Fibroblast of lung (primary cell): ENCODE results near the gene TMEM178B. TPM values are rescaled to one million over a fixed set of nuclear protein-coding genes. Genes with fewer than 3 reads are reported as not detected.

Experiments used
- DNase-seq, 2 donors: peaks; one replicate each; pipeline versions ENCODE4 v3.0.0 to v3.0.0-alpha.2; 2010; ENCODE audit warnings: low read depth in 2 of 2
- H2AFZ ChIP-seq: 2 replicates; pipeline ENCODE4 v1.5.1; 2012; ENCODE audit warnings: low read length, control low read depth, inconsistent platforms
- H3K27ac ChIP-seq: 2 replicates; pipeline ENCODE4 v1.5.1; 2011; ENCODE audit warnings: low read length, control low read depth; ENCODE audit not compliant: insufficient read depth
- H3K27me3 ChIP-seq: 2 replicates; pipeline ENCODE4 v1.5.1; 2011; ENCODE audit warnings: mild to moderate bottlenecking, low read length; ENCODE audit not compliant: control insufficient read depth, insufficient read depth
- H3K36me3 ChIP-seq: 2 replicates; pipeline ENCODE4 v1.5.1; 2011; ENCODE audit warnings: low read length; ENCODE audit not compliant: control insufficient read depth, insufficient read depth
- H3K4me1 ChIP-seq: 2 replicates; pipeline ENCODE4 v1.5.1; 2011; ENCODE audit warnings: low read length; ENCODE audit not compliant: control insufficient read depth, insufficient read depth; ENCODE audit errors: extremely low read depth
- H3K4me2 ChIP-seq: 2 replicates; pipeline ENCODE4 v1.5.1; 2011; ENCODE audit warnings: low read length, control low read depth; ENCODE audit not compliant: insufficient read depth; ENCODE audit errors: extremely low read depth
- H3K4me3 ChIP-seq, 4 experiments: fragments of 200-600 bp in 1 of 4; sonication (generic) in 1 of 4; replicated peaks in 1 of 4; 2 replicates each; pipeline ENCODE4 v1.5.1; 2011 to 2016; ENCODE audit warnings: low read length in 4 of 4, low read depth in 3 of 4, mild to moderate bottlenecking in 3 of 4, control low read depth in 2 of 4, inconsistent platforms in 1 of 4, mixed read lengths in 1 of 4; ENCODE audit not compliant: insufficient read depth in 1 of 4; ENCODE audit errors: control extremely low read depth in 1 of 4
- H3K79me2 ChIP-seq: 2 replicates; pipeline ENCODE4 v1.5.1; 2012; ENCODE audit warnings: mild to moderate bottlenecking, low read length, inconsistent platforms; ENCODE audit not compliant: control insufficient read depth, insufficient read depth
- H3K9ac ChIP-seq: 2 replicates; pipeline ENCODE4 v1.5.1; 2011; ENCODE audit warnings: mild to moderate bottlenecking, low read length, control low read depth; ENCODE audit not compliant: insufficient read depth
- H3K9me3 ChIP-seq: 2 replicates; pipeline ENCODE4 v1.5.1; 2012; ENCODE audit warnings: low read depth, low read length; ENCODE audit not compliant: control insufficient read depth, insufficient read depth
- H4K20me1 ChIP-seq: 2 replicates; pipeline ENCODE4 v1.5.1; 2011; ENCODE audit warnings: low read length; ENCODE audit not compliant: control insufficient read depth, insufficient read depth; ENCODE audit errors: extremely low read depth
- CTCF ChIP-seq, 2 donors: IDR thresholded peaks in 1 of 2; conservative IDR thresholded peaks in 1 of 2; 1 replicate in 1 of 2; 2 replicates in 1 of 2; pipeline ENCODE4 v1.5.1; 2011 to 2012; ENCODE audit warnings: low read length in 2 of 2, control low read depth in 1 of 2, inconsistent platforms in 1 of 2, low read depth in 1 of 2, mild to moderate bottlenecking in 1 of 2
- EZH2 ChIP-seq: IDR thresholded peaks from 2 replicates; pipeline ENCODE4 v1.5.1; 2012; ENCODE audit warnings: low read length, control low read depth, mild to moderate bottlenecking; ENCODE audit errors: missing control alignments
- polyA plus RNA-seq, 2 donors: library from polyadenylated mRNA; depleted of rRNA in 1 of 2; stranded (reverse) in 1 of 2; unstranded in 1 of 2; fragments of >200 nt; gene quantifications; 2 replicates each; pipeline ENCODE4 v1.2.1, GENCODE V29; 2011 to 2012; ENCODE audit warnings: missing spikeins in 1 of 2
- total RNA-seq: library from RNA; depleted of rRNA; stranded (reverse); fragments of >200 nt; gene quantifications from 2 replicates; pipeline ENCODE4 v1.2.1, GENCODE V29; 2014

Gene TMEM178B
- total and polyA plus RNA-seq, 2 donors (not counting 1 experiment from before 2014, with no cell fraction given): under 0.01 to 0.14 TPM

DNA sequence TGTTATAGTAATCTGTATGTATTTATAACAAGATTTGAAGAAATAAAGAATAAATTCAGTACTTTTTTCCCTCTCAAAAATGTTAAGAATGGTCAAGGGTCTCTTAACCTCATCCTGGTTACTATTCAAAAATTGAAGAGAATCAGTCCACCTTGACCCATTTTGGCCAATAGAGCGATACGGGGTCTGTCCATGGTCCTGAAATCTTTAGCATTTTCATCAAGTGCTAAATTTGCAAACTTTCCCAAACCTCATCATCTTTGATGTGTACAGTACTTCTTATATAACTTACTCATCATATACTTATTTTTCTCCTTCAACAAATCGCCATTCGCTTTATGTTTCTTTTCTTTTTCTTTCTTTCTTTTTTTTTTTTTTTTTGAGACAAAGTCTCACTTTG, 23.6 kb downstream of the TMEM178B start:
- H3K27ac ChIP-seq: no peak overlapping the region
- H3K4me2 ChIP-seq: no peak overlapping the region
- no peaks in the 10 kb centered on the region for H3K27me3 ChIP-seq
- H4K20me1 ChIP-seq: no peaks in the 10 kb centered on the region
- TF ChIP-seq CTCF (conservative IDR thresholded peaks at IDR 0.05 in 1 of 2, IDR thresholded peaks at IDR 0.05 in 1 of 2; ENCODE audit: low read depth in 1 of 2, low read length in 2 of 2): no peak
- TF ChIP-seq EZH2: no peak
- peak in 1 of 2 donors; percentile 5 for DNase-seq
- no peak overlapping the region for H3K9ac ChIP-seq
- no peak overlapping the region for H2AFZ ChIP-seq
- no peaks in the 10 kb centered on the region for H3K79me2 ChIP-seq
- H3K9me3 ChIP-seq: no peaks in the 10 kb centered on the region
- H3K4me1 ChIP-seq: no peaks in the 10 kb centered on the region
- H3K4me3 ChIP-seq: no peak overlapping the region
- H3K36me3 ChIP-seq: no peaks in the 10 kb centered on the region

- TF ChIP-seq CTCF (conservative IDR thresholded peaks at IDR 0.05 in 1 of 2, IDR thresholded peaks at IDR 0.05 in 1 of 2; ENCODE audit: low read depth in 1 of 2, low read length in 2 of 2) (no peak), EZH2 (no peak)
- H4K20me1 ChIP-seq: no peaks in the 10 kb centered on the region
- no peaks in the 10 kb centered on the region for H3K27me3 ChIP-seq
- H3K79me2 ChIP-seq: no peaks in the 10 kb centered on the region
- H3K4me1 ChIP-seq: no peaks in the 10 kb centered on the region
- DNase-seq: no peak
- no peak overlapping the region for H3K4me3 ChIP-seq
- H3K27ac ChIP-seq: no peak overlapping the region
- no peaks in the 10 kb centered on the region for H3K9me3 ChIP-seq
- no peak overlapping the region for H3K4me2 ChIP-seq
- no peaks in the 10 kb centered on the region for H3K36me3 ChIP-seq
- H2AFZ ChIP-seq: no peak overlapping the region
- no peak overlapping the region for H3K9ac ChIP-seq
Observed at GRCh38 chr7:141102436-141102835, 28.6 kb downstream of the TMEM178B start.

- no peaks in the 10 kb centered on the region for H3K9me3 ChIP-seq
- H3K27me3 ChIP-seq: no peaks in the 10 kb centered on the region
- no peak overlapping the region for H3K27ac ChIP-seq
- H3K79me2 ChIP-seq: no peaks in the 10 kb centered on the region
- no peak overlapping the region for H3K4me3 ChIP-seq
- no peaks in the 10 kb centered on the region for H3K4me1 ChIP-seq
- TF ChIP-seq CTCF (conservative IDR thresholded peaks at IDR 0.05 in 1 of 2, IDR thresholded peaks at IDR 0.05 in 1 of 2; ENCODE audit: low read depth in 1 of 2, low read length in 2 of 2) (no peak), EZH2 (no peak)
- H3K36me3 ChIP-seq: no peaks in the 10 kb centered on the region
- H2AFZ ChIP-seq: no peak overlapping the region
- H3K4me2 ChIP-seq: no peak overlapping the region
- H3K9ac ChIP-seq: no peak overlapping the region
- H4K20me1 ChIP-seq: no peaks in the 10 kb centered on the region
- no peak for DNase-seq
Observed at GRCh38 chr7:141103847-141104429, 30.1 kb downstream of the TMEM178B start.
